Sigmoid colon (tissue), 3 donors: ENCODE data around the gene S1PR3.

ENCODE experiments used
- POLR2A ChIP-seq, 2 donors: fragments of 450-650 bp; IDR thresholded peaks; one replicate each; pipeline ENCODE4 v1.6.1; 2016; ENCODE audit warnings: antibody characterized with exemption in 2 of 2, mild to moderate bottlenecking in 2 of 2, moderate library complexity in 2 of 2
- TF ChIP-seq, protein P1 (sequence below), 4 experiments: fragments of 450-650 bp in 3 of 4; fragments of 200-600 bp in 1 of 4; IDR thresholded peaks; one replicate each; pipeline ENCODE4 v1.5.1; 2016 to 2019; ENCODE audit warnings: antibody characterized with exemption in 4 of 4, mild to moderate bottlenecking in 3 of 4, moderate library complexity in 2 of 4

DNA sequence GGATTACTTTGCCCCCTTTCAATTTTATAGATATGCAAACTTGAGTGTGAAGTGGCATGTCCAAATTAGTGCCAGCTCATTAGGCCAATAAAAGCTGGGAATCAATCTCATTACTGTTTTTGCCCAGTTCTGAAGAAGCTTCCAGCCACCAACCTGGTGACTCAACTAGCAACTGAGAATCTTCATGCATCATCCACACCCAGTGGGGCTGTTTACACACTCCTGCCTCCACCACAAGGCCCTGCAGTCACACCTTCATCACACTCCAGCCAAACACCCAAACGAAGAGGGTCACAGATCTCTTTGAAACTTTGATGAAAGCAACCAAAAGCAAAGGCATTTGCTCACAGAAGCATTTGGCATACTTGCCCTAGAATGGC is 41.3 kb upstream of the S1PR3 start:
- TF ChIP-seq, protein P1, sequence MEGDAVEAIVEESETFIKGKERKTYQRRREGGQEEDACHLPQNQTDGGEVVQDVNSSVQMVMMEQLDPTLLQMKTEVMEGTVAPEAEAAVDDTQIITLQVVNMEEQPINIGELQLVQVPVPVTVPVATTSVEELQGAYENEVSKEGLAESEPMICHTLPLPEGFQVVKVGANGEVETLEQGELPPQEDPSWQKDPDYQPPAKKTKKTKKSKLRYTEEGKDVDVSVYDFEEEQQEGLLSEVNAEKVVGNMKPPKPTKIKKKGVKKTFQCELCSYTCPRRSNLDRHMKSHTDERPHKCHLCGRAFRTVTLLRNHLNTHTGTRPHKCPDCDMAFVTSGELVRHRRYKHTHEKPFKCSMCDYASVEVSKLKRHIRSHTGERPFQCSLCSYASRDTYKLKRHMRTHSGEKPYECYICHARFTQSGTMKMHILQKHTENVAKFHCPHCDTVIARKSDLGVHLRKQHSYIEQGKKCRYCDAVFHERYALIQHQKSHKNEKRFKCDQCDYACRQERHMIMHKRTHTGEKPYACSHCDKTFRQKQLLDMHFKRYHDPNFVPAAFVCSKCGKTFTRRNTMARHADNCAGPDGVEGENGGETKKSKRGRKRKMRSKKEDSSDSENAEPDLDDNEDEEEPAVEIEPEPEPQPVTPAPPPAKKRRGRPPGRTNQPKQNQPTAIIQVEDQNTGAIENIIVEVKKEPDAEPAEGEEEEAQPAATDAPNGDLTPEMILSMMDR (IDR thresholded peaks at IDR 0.05): no peak
- no peak for TF ChIP-seq POLR2A (IDR thresholded peaks at IDR 0.05)
